Activated T-helper 1 cell treated with anti-CD3 and anti-CD28 coated beads, Interleukin-12 subunit alpha, Interleukin-12 subunit beta, Interleukin-2, Interleukin-4 antibody, amounts not matched to agents 30 ng/mL and 10 ng/mL and 1 ng/mL, durations not matched to agents 14 hours and 24 hours and 36 hours (primary cell): ENCODE data around the gene ADARB2. TPM values are rescaled to one million over a fixed set of nuclear protein-coding genes. Genes with fewer than 3 reads are reported as not detected.

Experiments
- DNase-seq: peaks from one replicate; pipeline ENCODE4 v3.0.0; 2021; ENCODE audit warnings: low spot score
- H3K27ac Mint-ChIP-seq: one replicate; pipeline ENCODE4 v1.8.0; 2021; ENCODE audit warnings: mild to moderate bottlenecking, mixed read lengths
- H3K27me3 Mint-ChIP-seq: one replicate; pipeline ENCODE4 v1.8.0; 2022; ENCODE audit warnings: mild to moderate bottlenecking, moderate library complexity, mixed read lengths; ENCODE audit not compliant: insufficient read depth
- H3K36me3 Mint-ChIP-seq: one replicate; pipeline ENCODE4 v1.8.0; 2021; ENCODE audit warnings: low read depth, mixed read lengths
- H3K4me1 Mint-ChIP-seq: one replicate; pipeline ENCODE4 v1.8.0; 2021; ENCODE audit warnings: low read depth, mixed read lengths
- H3K4me3 Mint-ChIP-seq: one replicate; pipeline ENCODE4 v1.8.0; 2021; ENCODE audit warnings: mild to moderate bottlenecking, moderate library complexity, mixed read lengths
- H3K9me3 Mint-ChIP-seq: one replicate; pipeline ENCODE4 v1.8.0; 2021; ENCODE audit warnings: mixed read lengths
- intact Hi-C: fragments of 100-400 bp; cut with micrococcal nuclease; formaldehyde crosslinking; loops from one replicate; pipeline ENCODE4 v1.15.1; 2024
- total RNA-seq: library from RNA; stranded (reverse); gene quantifications from 2 replicates; pipeline ENCODE4 v1.2.3, GENCODE V29; 2022

The ADARB2 gene
- total RNA-seq, 1 donor from 2014 or later: 0.05 TPM

- intact Hi-C loops: no loop called here
- no peaks in the 10 kb centered on the region for H3K4me1 Mint-ChIP-seq
- no peaks in the 10 kb centered on the region for H3K36me3 Mint-ChIP-seq
- H3K27ac Mint-ChIP-seq: no peak overlapping the region
- no peaks in the 10 kb centered on the region for H3K9me3 Mint-ChIP-seq
- no peak overlapping the region for H3K4me3 Mint-ChIP-seq
- no peak for DNase-seq
- H3K27me3 Mint-ChIP-seq: peaks cover 4% of the 10 kb centered on the region
Observed at GRCh38 chr10:1178506-1178905, 558.8 kb downstream of the ADARB2 start.

DNA sequence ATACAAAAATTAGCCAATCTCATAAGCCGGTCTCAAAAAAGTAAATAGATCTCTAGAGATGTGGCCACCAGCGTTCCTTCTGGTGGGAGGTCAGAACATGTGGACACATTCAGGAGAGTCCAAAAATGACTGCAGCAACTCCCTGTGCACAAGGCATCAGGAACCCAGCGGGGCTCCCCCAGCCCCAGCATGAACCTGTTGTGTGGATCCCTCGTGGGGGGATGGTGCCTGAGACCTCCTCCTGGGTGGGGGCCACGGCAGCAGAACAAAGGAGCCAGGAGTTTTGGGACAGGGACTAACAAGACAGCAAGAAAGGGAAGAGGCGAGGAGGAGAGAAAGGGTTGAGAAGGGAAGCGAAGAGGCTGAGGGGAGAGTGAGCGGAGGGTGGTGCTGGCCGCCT, 559.4 kb downstream of the ADARB2 start:
- no peak overlapping the region for H3K4me3 Mint-ChIP-seq
- no peak overlapping the region for H3K27ac Mint-ChIP-seq
- no peak for DNase-seq
- H3K27me3 Mint-ChIP-seq: peaks cover 2% of the 10 kb centered on the region
- intact Hi-C loops: no loop called here
- no peaks in the 10 kb centered on the region for H3K4me1 Mint-ChIP-seq
- no peaks in the 10 kb centered on the region for H3K36me3 Mint-ChIP-seq
- no peaks in the 10 kb centered on the region for H3K9me3 Mint-ChIP-seq

DNA sequence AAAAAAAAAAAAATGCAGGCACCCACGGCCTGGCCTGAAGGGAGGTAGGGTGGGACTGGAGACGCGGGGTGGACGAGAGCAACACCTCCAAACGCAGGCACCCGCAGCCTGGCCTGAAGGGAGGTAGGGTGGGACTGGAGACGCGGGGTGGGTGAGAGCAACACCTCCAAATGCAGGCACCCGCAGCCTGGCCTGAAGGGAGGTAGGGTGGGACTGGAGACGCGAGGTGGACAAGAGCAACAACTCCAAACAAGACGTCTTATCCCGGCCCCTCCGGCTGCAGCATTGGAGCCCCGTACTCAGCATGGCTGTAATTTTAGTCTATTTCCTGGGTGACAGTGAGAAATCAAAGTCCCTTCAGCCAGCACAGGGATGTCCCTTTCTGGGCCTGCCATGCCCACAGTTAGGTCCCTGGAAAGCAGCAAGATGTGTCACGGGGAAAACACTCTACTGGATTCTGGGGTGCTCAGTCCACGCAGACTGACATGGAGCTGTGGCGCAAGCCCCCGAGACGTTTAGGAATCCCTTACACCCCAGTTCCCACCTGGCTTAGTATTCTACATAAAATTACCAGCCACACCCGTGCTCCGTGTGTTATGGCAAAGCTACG, 561.3 kb downstream of the ADARB2 start:
- no peaks in the 10 kb centered on the region for H3K9me3 Mint-ChIP-seq
- H3K27ac Mint-ChIP-seq: no peak overlapping the region
- H3K4me3 Mint-ChIP-seq: no peak overlapping the region
- intact Hi-C loops: no loop called here
- H3K36me3 Mint-ChIP-seq: no peaks in the 10 kb centered on the region
- H3K4me1 Mint-ChIP-seq: no peaks in the 10 kb centered on the region
- no peak for DNase-seq
- peaks cover 2% of the 10 kb centered on the region for H3K27me3 Mint-ChIP-seq

DNA sequence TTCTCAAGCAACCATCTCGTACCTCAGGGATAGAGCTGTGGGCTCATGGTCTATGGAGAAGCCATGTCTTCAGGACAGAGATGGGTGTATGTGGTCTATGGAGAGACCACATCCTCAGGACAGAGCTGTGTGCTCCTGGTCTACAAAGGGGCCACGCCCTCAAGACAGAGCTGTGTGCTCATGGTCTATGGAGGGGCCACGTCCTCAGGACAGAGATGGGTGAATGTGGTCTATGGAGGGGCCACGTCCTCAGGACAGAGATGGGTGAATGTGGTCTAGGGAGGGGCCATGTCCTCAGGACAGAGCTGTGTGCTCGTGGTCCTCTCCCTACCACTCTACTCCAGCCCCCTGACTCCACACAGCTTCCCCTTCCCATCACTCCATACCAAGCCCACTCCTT, 563.3 kb downstream of the ADARB2 start:
- intact Hi-C loops: no loop called here
- DNase-seq: no peak
- no peaks in the 10 kb centered on the region for H3K36me3 Mint-ChIP-seq

DNA sequence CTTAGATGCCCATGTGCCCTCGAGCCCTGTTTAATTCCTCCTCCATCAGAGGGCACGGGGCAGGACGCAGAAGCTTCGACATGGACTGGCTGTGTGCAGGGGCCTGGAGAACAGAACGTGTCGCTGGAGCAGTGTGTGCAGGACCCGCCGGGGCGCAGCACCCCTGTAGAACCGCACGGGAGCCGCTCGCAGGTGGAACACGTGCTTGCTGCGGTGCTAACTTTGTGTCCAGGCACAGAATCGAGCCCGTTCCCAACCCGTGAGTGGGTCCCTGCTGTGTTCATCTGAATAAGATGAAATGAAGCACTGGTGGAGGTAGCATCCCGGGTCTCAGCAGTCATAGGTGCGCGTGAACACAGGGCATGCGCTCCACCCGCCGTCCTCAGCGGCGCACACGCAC, 564.2 kb downstream of the ADARB2 start:
- Mint-ChIP-seq H3K4me1 (no peaks in the 10 kb centered on the region), H3K27me3 (peaks cover 2% of the 10 kb centered on the region), H3K4me3 (no peak overlapping the region), H3K9me3 (no peaks in the 10 kb centered on the region), H3K27ac (no peak overlapping the region), H3K36me3 (no peaks in the 10 kb centered on the region)
- intact Hi-C loops: no loop called here
- DNase-seq: no peak

More for the DNA sequence above, 563.3 kb downstream of the ADARB2 start:
- H3K27ac Mint-ChIP-seq: no peak overlapping the region
- no peaks in the 10 kb centered on the region for H3K4me1 Mint-ChIP-seq
- H3K9me3 Mint-ChIP-seq: no peaks in the 10 kb centered on the region
- no peak overlapping the region for H3K4me3 Mint-ChIP-seq
- H3K27me3 Mint-ChIP-seq: peaks cover 2% of the 10 kb centered on the region

DNA sequence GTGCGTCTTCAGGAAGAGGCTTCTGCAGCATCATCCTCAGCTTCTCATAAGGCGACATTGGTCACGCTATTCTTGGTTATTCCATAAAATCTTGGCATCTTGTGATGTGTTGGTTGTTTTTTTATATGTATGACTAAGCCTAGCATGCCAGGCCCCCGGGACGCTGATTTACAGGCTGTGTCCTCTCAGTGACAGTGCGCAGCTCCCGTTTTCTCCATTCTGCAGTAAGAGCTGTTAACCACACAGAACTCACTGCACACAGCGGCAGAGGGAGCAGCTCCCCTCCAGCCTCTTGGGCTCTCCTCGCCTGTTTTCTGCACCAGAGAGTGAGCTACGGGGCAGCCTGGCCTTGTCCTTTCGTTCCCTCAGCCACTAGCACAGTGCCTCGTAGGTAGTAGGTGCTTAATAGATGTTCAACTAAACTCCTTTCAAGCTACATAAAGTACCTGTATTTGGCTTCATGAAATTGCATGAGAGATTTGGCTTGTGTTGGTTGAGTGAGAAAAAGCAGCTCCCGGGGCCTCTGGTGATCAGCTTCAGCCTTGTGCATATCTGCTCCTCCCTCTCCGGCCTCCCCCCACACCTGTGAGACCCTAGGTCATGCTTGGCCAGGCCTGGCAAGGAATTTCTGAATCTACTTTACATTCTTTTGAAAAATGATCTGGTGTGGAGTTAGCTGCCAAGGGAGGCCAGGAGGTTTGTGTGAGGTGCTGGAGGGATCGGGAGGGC, 564.9 kb downstream of the ADARB2 start:
- no peak overlapping the region for H3K4me3 Mint-ChIP-seq
- intact Hi-C loops: no loop called here
- H3K36me3 Mint-ChIP-seq: no peaks in the 10 kb centered on the region
- no peaks in the 10 kb centered on the region for H3K9me3 Mint-ChIP-seq
- H3K27ac Mint-ChIP-seq: no peak overlapping the region
- DNase-seq: no peak
- H3K27me3 Mint-ChIP-seq: no peaks in the 10 kb centered on the region
- H3K4me1 Mint-ChIP-seq: no peaks in the 10 kb centered on the region

GRCh38 chr10:1171586-1171985, 565.7 kb downstream of the ADARB2 start:
- no peak for DNase-seq
- no peaks in the 10 kb centered on the region for H3K4me1 Mint-ChIP-seq
- intact Hi-C loops: no loop called here
- H3K4me3 Mint-ChIP-seq: no peak overlapping the region
- no peak overlapping the region for H3K27ac Mint-ChIP-seq
- H3K36me3 Mint-ChIP-seq: no peaks in the 10 kb centered on the region
- H3K9me3 Mint-ChIP-seq: no peaks in the 10 kb centered on the region
- no peaks in the 10 kb centered on the region for H3K27me3 Mint-ChIP-seq

GRCh38 chr10:1171182-1171581, 566.1 kb downstream of the ADARB2 start:
- Mint-ChIP-seq H3K27ac (no peak overlapping the region), H3K4me3 (no peak overlapping the region), H3K4me1 (no peaks in the 10 kb centered on the region)

GRCh38 chr10:1170867-1171180, 566.5 kb downstream of the ADARB2 start:
- Mint-ChIP-seq H3K9me3 (no peaks in the 10 kb centered on the region), H3K4me3 (no peak overlapping the region), H3K36me3 (no peaks in the 10 kb centered on the region), H3K27ac (no peak overlapping the region), H3K27me3 (peaks cover 2% of the 10 kb centered on the region), H3K4me1 (no peaks in the 10 kb centered on the region)
- DNase-seq: no peak
- intact Hi-C loops: no loop called here

More at GRCh38 chr10:1171182-1171581, 566.1 kb downstream of the ADARB2 start:
- DNase-seq: no peak
- H3K27me3 Mint-ChIP-seq: no peaks in the 10 kb centered on the region
- no peaks in the 10 kb centered on the region for H3K36me3 Mint-ChIP-seq
- no peaks in the 10 kb centered on the region for H3K9me3 Mint-ChIP-seq
- intact Hi-C loops: no loop called here

DNA sequence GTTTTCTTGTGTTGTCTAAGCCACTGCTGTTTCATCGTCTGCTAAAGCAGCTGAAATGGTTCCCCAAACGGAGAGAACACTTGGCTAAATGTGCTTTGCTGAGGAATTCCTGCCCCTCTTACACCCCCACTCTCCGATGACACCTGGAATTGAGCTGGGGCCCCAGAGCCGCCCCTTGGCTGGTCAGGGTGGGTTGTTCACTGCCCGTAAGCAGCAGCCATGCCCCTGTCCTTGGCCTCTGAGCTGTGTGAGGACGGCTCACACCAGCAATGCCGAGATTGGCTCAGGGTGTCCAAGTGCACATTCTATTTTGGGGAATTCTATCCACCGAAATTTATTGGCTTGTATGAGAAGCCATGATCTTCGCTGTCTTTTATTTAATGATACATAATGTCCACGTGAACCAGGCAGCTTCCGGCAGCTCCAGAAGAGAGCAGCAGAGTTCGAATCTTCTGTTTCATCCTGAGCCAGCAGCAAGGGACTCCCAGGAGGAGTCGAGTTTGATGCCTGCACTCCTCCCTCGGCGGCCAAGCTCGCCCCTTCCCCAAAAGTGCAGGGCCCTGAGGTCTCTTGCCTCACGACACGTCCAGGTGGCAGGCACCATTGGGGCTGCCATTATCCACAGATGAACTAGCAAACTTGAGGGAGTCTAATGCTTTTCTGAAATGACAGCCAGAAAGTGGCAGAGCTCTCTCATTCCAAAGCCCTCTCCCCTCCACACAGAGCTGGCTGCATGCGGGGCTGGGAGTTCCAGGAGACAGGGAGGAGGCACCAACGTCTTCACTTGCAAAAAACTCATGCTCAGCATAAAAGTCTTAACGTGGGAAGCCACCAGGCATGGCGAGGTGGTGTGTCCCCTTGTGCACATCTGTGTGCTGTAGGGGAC, 567.1 kb downstream of the ADARB2 start:
- H3K27ac Mint-ChIP-seq: no peak overlapping the region
- H3K27me3 Mint-ChIP-seq: peaks cover 5% of the 10 kb centered on the region
- no peak overlapping the region for H3K4me3 Mint-ChIP-seq
- intact Hi-C loops: no loop called here
- H3K36me3 Mint-ChIP-seq: no peaks in the 10 kb centered on the region
- no peaks in the 10 kb centered on the region for H3K4me1 Mint-ChIP-seq
- H3K9me3 Mint-ChIP-seq: no peaks in the 10 kb centered on the region
- DNase-seq: no peak

DNA sequence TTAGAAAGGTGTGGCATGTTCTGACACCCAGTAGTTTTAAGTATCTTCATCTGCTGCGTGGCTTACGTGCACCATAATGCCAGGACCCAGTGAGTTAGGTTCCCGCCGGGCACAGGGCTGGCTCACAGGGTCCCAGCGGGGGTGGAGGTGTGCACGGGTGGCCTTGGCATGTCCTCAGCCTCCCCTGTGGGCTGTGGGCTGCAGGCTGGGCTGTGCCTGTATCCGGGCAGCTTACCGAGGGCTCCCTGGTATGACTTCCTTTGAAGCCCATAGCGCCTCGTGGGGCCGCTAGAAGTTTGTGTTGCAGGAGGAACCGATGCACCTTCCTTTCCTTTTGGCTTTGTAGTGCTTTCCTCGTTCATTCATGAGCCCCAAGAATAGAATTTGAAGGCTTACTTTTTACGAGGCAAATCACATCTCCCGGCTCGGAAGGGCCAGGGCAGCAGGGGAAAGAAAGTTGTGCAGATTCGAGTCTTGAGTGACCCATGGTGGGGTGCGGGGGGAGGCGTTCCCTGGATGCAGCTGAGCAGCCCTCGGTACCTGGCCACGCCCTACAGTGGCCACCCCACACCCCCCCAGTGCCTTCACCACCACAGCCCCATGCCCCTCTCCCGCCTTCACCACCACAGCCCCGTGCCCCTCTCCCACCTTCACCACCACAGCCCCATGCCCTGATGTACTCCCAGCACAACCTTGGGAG, 568.0 kb downstream of the ADARB2 start:
- Mint-ChIP-seq H3K36me3 (no peaks in the 10 kb centered on the region), H3K4me1 (no peaks in the 10 kb centered on the region), H3K9me3 (no peaks in the 10 kb centered on the region), H3K27ac (no peak overlapping the region), H3K4me3 (no peak overlapping the region), H3K27me3 (peaks cover 5% of the 10 kb centered on the region)
- no peak for DNase-seq
- intact Hi-C loops: no loop called here

DNA sequence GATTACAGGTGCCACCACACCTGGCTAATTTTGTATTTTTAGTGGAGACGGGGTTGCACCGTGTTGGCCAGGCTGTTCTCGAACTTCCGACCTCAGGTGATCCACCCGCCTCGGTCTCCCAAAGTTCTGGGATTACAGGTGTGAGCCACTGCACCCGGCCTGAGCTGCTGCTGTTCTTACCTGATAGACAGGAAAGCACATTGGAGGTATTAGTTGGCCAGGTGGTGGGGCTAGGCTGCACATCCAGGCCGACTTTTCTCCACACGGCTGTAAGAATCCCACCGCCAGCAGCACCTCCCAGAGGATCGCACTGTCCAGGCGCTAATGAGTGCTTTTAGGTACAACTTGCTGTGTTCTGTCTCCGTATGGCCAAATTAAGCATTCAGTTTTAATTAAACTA, 568.6 kb downstream of the ADARB2 start:
- H3K4me3 Mint-ChIP-seq: no peak overlapping the region
- H3K27ac Mint-ChIP-seq: no peak overlapping the region
- no peak for DNase-seq
- H3K27me3 Mint-ChIP-seq: peaks cover 5% of the 10 kb centered on the region
- H3K9me3 Mint-ChIP-seq: no peaks in the 10 kb centered on the region
- no peaks in the 10 kb centered on the region for H3K36me3 Mint-ChIP-seq
- intact Hi-C loops: no loop called here
- no peaks in the 10 kb centered on the region for H3K4me1 Mint-ChIP-seq

GRCh38 chr10:1166828-1167275, 570.5 kb downstream of the ADARB2 start:
- Mint-ChIP-seq H3K27me3 (peaks cover 5% of the 10 kb centered on the region), H3K9me3 (no peaks in the 10 kb centered on the region), H3K36me3 (no peaks in the 10 kb centered on the region), H3K27ac (no peak overlapping the region), H3K4me1 (no peaks in the 10 kb centered on the region), H3K4me3 (no peak overlapping the region)
- intact Hi-C loops: no loop called here
- no peak for DNase-seq
